Measurements from ENCODE around the gene GOLGA6A. TPM values are rescaled to one million over a fixed set of nuclear protein-coding genes. Genes with fewer than 3 reads are reported as not detected.
"Not testable (repeated sequence)": the region's sequence is repeated elsewhere in the genome, so short reads cannot be mapped to it uniquely, and the experiment has no call there.

The GOLGA6A gene
- total and polyA plus RNA-seq, 3 experiments from 2014 or later, result 0.07 TPM; not detected in 2

GRCh38 chr15:74095610-74096009 lies 13.3 kb upstream of the GOLGA6A start:
- not testable (repeated sequence) for H3K4me1 Mint-ChIP-seq

GRCh38 chr15:74094567-74094966 lies 12.2 kb upstream of the GOLGA6A start:
- H3K36me3 Mint-ChIP-seq; H3K27me3 Mint-ChIP-seq; H3K36me3 ChIP-seq (ENCODE audit: insufficient read depth, low read length); H3K9me3 Mint-ChIP-seq; DNase-seq; H3K9me3 ChIP-seq (ENCODE audit: low read length); H3K27ac ChIP-seq (ENCODE audit: low read depth, low read length); H3K4me3 ChIP-seq (ENCODE audit: low read length); H3K4me3 Mint-ChIP-seq; H3K4me1 Mint-ChIP-seq; H3K27ac Mint-ChIP-seq; H3K27me3 ChIP-seq (ENCODE audit: insufficient read depth, low read length, poor library complexity, severe bottlenecking); CTCF ChIA-PET; POLR2A ChIA-PET; H3K4me1 ChIP-seq (ENCODE audit: insufficient read depth, low read length): not testable (repeated sequence)

More at GRCh38 chr15:74095610-74096009, 13.3 kb upstream of the GOLGA6A start:
- H3K9me3 Mint-ChIP-seq; H3K4me3 ChIP-seq (ENCODE audit: low read length); CTCF ChIA-PET; DNase-seq; H3K4me3 Mint-ChIP-seq; POLR2A ChIA-PET; H3K27me3 ChIP-seq (ENCODE audit: insufficient read depth, low read length, poor library complexity, severe bottlenecking); H3K36me3 Mint-ChIP-seq; H3K9me3 ChIP-seq (ENCODE audit: low read length); H3K36me3 ChIP-seq (ENCODE audit: insufficient read depth, low read length); H3K27ac ChIP-seq (ENCODE audit: low read depth, low read length); H3K27ac Mint-ChIP-seq; H3K4me1 ChIP-seq (ENCODE audit: insufficient read depth, low read length); H3K27me3 Mint-ChIP-seq: not testable (repeated sequence)

GRCh38 chr15:74075781-74076180 lies 6.6 kb downstream of the GOLGA6A start:
- H3K4me3 Mint-ChIP-seq; H3K36me3 Mint-ChIP-seq; H3K4me1 Mint-ChIP-seq; H3K27ac ChIP-seq (ENCODE audit: low read depth, low read length); POLR2A ChIA-PET; H3K36me3 ChIP-seq (ENCODE audit: insufficient read depth, low read length); H3K9me3 Mint-ChIP-seq; H3K27ac Mint-ChIP-seq; H3K9me3 ChIP-seq (ENCODE audit: low read length); H3K4me1 ChIP-seq (ENCODE audit: insufficient read depth, low read length); H3K27me3 ChIP-seq (ENCODE audit: insufficient read depth, low read length, poor library complexity, severe bottlenecking); H3K27me3 Mint-ChIP-seq; CTCF ChIA-PET; H3K4me3 ChIP-seq (ENCODE audit: low read length); DNase-seq: not testable (repeated sequence)

- POLR2A ChIA-PET, H3K9me3 Mint-ChIP-seq, CTCF ChIA-PET: not testable (repeated sequence)
Measured at GRCh38 chr15:74072614-74073337, 9.6 kb downstream of the GOLGA6A start.

GRCh38 chr15:74072132-74072531 lies 10.2 kb downstream of the GOLGA6A start:
- H3K27ac ChIP-seq (ENCODE audit: low read depth, low read length); H3K4me1 ChIP-seq (ENCODE audit: insufficient read depth, low read length); DNase-seq; H3K27ac Mint-ChIP-seq; H3K27me3 ChIP-seq (ENCODE audit: insufficient read depth, low read length, poor library complexity, severe bottlenecking); H3K4me3 ChIP-seq (ENCODE audit: low read length); H3K9me3 ChIP-seq (ENCODE audit: low read length); H3K36me3 Mint-ChIP-seq; H3K4me3 Mint-ChIP-seq; H3K9me3 Mint-ChIP-seq; POLR2A ChIA-PET; H3K36me3 ChIP-seq (ENCODE audit: insufficient read depth, low read length); H3K4me1 Mint-ChIP-seq; H3K27me3 Mint-ChIP-seq; CTCF ChIA-PET: not testable (repeated sequence)

More at GRCh38 chr15:74072614-74073337, 9.6 kb downstream of the GOLGA6A start:
- not testable (repeated sequence) for H3K36me3 ChIP-seq (ENCODE audit: insufficient read depth, low read length); H3K9me3 ChIP-seq (ENCODE audit: low read length); H3K4me1 Mint-ChIP-seq; H3K36me3 Mint-ChIP-seq; H3K27me3 Mint-ChIP-seq; H3K27ac ChIP-seq (ENCODE audit: low read depth, low read length); H3K27ac Mint-ChIP-seq; H3K4me3 Mint-ChIP-seq; H3K27me3 ChIP-seq (ENCODE audit: insufficient read depth, low read length, poor library complexity, severe bottlenecking); H3K4me3 ChIP-seq (ENCODE audit: low read length); H3K4me1 ChIP-seq (ENCODE audit: insufficient read depth, low read length)
- peak in 2 of 5 donors; percentile 18 to 20 for DNase-seq

GRCh38 chr15:74071645-74072044 lies 10.7 kb downstream of the GOLGA6A start:
- H3K27me3 ChIP-seq (ENCODE audit: insufficient read depth, low read length, poor library complexity, severe bottlenecking); POLR2A ChIA-PET: not testable (repeated sequence)

GRCh38 chr15:74065684-74066411 lies 16.5 kb downstream of the GOLGA6A start:
- DNase-seq, result peak; percentile 22 to 67 (median 39)
- H3K4me1 Mint-ChIP-seq; H3K4me3 ChIP-seq (ENCODE audit: low read length); H3K36me3 Mint-ChIP-seq; CTCF ChIA-PET; H3K4me3 Mint-ChIP-seq; H3K9me3 Mint-ChIP-seq; H3K27ac ChIP-seq (ENCODE audit: low read depth, low read length); H3K4me1 ChIP-seq (ENCODE audit: insufficient read depth, low read length); H3K9me3 ChIP-seq (ENCODE audit: low read length); POLR2A ChIA-PET; H3K27me3 ChIP-seq (ENCODE audit: insufficient read depth, low read length, poor library complexity, severe bottlenecking); H3K27me3 Mint-ChIP-seq; H3K27ac Mint-ChIP-seq; H3K36me3 ChIP-seq (ENCODE audit: insufficient read depth, low read length): not testable (repeated sequence)

More at GRCh38 chr15:74071645-74072044, 10.7 kb downstream of the GOLGA6A start:
- H3K9me3 Mint-ChIP-seq; H3K4me3 Mint-ChIP-seq; H3K36me3 ChIP-seq (ENCODE audit: insufficient read depth, low read length); DNase-seq; H3K4me1 Mint-ChIP-seq; H3K27ac ChIP-seq (ENCODE audit: low read depth, low read length); CTCF ChIA-PET; H3K27me3 Mint-ChIP-seq; H3K4me1 ChIP-seq (ENCODE audit: insufficient read depth, low read length); H3K27ac Mint-ChIP-seq; H3K4me3 ChIP-seq (ENCODE audit: low read length); H3K9me3 ChIP-seq (ENCODE audit: low read length); H3K36me3 Mint-ChIP-seq: not testable (repeated sequence)

- H3K4me1 Mint-ChIP-seq; DNase-seq; H3K9me3 ChIP-seq (ENCODE audit: low read length); H3K27me3 Mint-ChIP-seq; H3K27ac ChIP-seq (ENCODE audit: low read depth, low read length); H3K36me3 Mint-ChIP-seq; H3K36me3 ChIP-seq (ENCODE audit: insufficient read depth, low read length); H3K4me3 ChIP-seq (ENCODE audit: low read length); H3K4me3 Mint-ChIP-seq; CTCF ChIA-PET; POLR2A ChIA-PET; H3K4me1 ChIP-seq (ENCODE audit: insufficient read depth, low read length); H3K27me3 ChIP-seq (ENCODE audit: insufficient read depth, low read length, poor library complexity, severe bottlenecking); H3K9me3 Mint-ChIP-seq: not testable (repeated sequence)
- H3K27ac Mint-ChIP-seq, result peak overlapping the region in 1 of 8 donors; percentile 74
Measured at GRCh38 chr15:74064822-74065221, 17.5 kb downstream of the GOLGA6A start.
